HepG2 (cell line): Measurements from ENCODE around the gene GNG5. TPM values are rescaled to one million over a fixed set of nuclear protein-coding genes. Genes with fewer than 3 reads are reported as not detected.
A peak's percentile ranks its signal among the peaks of the same experiment; 100 is the strongest.

Experiments
- BHLHE40 ChIP-seq: IDR thresholded peaks from 2 replicates; pipeline ENCODE4 v1.6.1; 2011; ENCODE audit warnings: low read length, improper control_type of control experiment
- GABPA ChIP-seq, 2 experiments: IDR thresholded peaks; 2 replicates each; pipeline ENCODE4 v1.6.1; 2011 to 2016; ENCODE audit warnings: low read depth in 2 of 2, low read length in 1 of 2, missing biosample characterization in 1 of 2, missing genetic modification characterization in 1 of 2
- KLF16 ChIP-seq, 2 experiments: sonication (generic) in 1 of 2; formaldehyde crosslinking in 1 of 2; IDR thresholded peaks; 2 replicates each; pipeline versions ENCODE4 v1.6.1 to v1.8.0; 2016 to 2023; ENCODE audit warnings: missing genetic modification reagents in 2 of 2, missing compliant biosample characterization in 1 of 2
- MAFF ChIP-seq: IDR thresholded peaks from 2 replicates; pipeline ENCODE4 v1.6.1; 2011; ENCODE audit warnings: low read depth, low read length, improper control_type of control experiment
- MEIS1 ChIP-seq: sonication (generic); formaldehyde crosslinking; IDR thresholded peaks from 2 replicates; pipeline ENCODE4 v1.9.0; 2021; ENCODE audit warnings: mild to moderate bottlenecking, missing genetic modification reagents, moderate library complexity, borderline replicate concordance
- MIXL1 ChIP-seq: IDR thresholded peaks from 2 replicates; pipeline ENCODE4 v1.6.1; 2016
- PRDM10 ChIP-seq: sonication (generic); formaldehyde crosslinking; IDR thresholded peaks from 2 replicates; pipeline ENCODE4 v1.4.0; 2020; ENCODE audit warnings: low read depth, missing genetic modification reagents
- RFXAP ChIP-seq: sonication (generic); formaldehyde crosslinking; IDR thresholded peaks from 2 replicates; pipeline ENCODE4 v1.4.0; 2020; ENCODE audit warnings: missing genetic modification reagents, borderline replicate concordance
- SOX13 ChIP-seq, 3 experiments: fragments of 450-650 bp in 1 of 3; sonication (generic) in 1 of 3; formaldehyde crosslinking in 1 of 3; IDR thresholded peaks in 2 of 3; conservative IDR thresholded peaks in 1 of 3; 2 replicates each; pipeline versions ENCODE4 v1.5.0 to v1.6.1; 2016 to 2020; ENCODE audit warnings: antibody characterized with exemption in 1 of 3, mild to moderate bottlenecking in 1 of 3, missing compliant biosample characterization in 1 of 3, missing genetic modification reagents in 1 of 3, moderate library complexity in 1 of 3
- SP4 ChIP-seq: sonication (generic); formaldehyde crosslinking; IDR thresholded peaks from 2 replicates; pipeline ENCODE4 v1.8.1; 2023; ENCODE audit warnings: mild to moderate bottlenecking, missing genetic modification reagents
- TGIF2 ChIP-seq: IDR thresholded peaks from 2 replicates; pipeline ENCODE4 v1.6.1; 2016; ENCODE audit warnings: control low read depth, missing compliant biosample characterization
- ZNF350 ChIP-seq: sonication (generic); formaldehyde crosslinking; IDR thresholded peaks from 2 replicates; pipeline ENCODE4 v1.4.0; 2020; ENCODE audit warnings: mild to moderate bottlenecking, low read depth, missing genetic modification reagents, borderline replicate concordance
- ZNF597 ChIP-seq: sonication (generic); formaldehyde crosslinking; IDR thresholded peaks from 2 replicates; pipeline ENCODE4 v1.5.0; 2020; ENCODE audit warnings: missing genetic modification reagents
- ZNF670 ChIP-seq: sonication (generic); formaldehyde crosslinking; IDR thresholded peaks from 2 replicates; pipeline ENCODE4 v1.8.0; 2022; ENCODE audit warnings: mild to moderate bottlenecking, missing genetic modification reagents, borderline replicate concordance
- ZNF691 ChIP-seq: sonication (generic); formaldehyde crosslinking; IDR thresholded peaks from 2 replicates; pipeline ENCODE4 v1.4.0; 2020; ENCODE audit warnings: missing genetic modification reagents, low read depth, mild to moderate bottlenecking, borderline replicate concordance
- ZNF768 ChIP-seq: sonication (generic); formaldehyde crosslinking; IDR thresholded peaks from 2 replicates; pipeline ENCODE4 v1.4.0; 2020; ENCODE audit warnings: missing genetic modification reagents
- ZNF772 ChIP-seq: sonication (generic); formaldehyde crosslinking; IDR thresholded peaks from 2 replicates; pipeline ENCODE4 v1.5.0; 2020; ENCODE audit warnings: mild to moderate bottlenecking, missing genetic modification reagents
- ZNF773 ChIP-seq: sonication (generic); formaldehyde crosslinking; IDR thresholded peaks from 2 replicates; pipeline ENCODE4 v1.4.0; 2020; ENCODE audit warnings: missing genetic modification reagents, borderline replicate concordance
- ZNF792 ChIP-seq: IDR thresholded peaks from 2 replicates; pipeline ENCODE4 v1.6.1; 2016
- ZNF841 ChIP-seq: sonication (generic); formaldehyde crosslinking; IDR thresholded peaks from 2 replicates; pipeline ENCODE4 v1.8.1; 2023; ENCODE audit warnings: missing genetic modification reagents, borderline replicate concordance
- polyA plus RNA-seq, 8 experiments: library from polyadenylated mRNA; depleted of rRNA in 3 of 8; stranded (reverse) in 7 of 8; unstranded in 1 of 8; fragments of >200 nt; fragmentation: Illumina TruSeq in 4 of 8; extraction: Trizol in 4 of 8; gene quantifications; 2 replicates each; pipeline versions ENCODE4 v1.2.1 to v1.2.3, GENCODE V29; 2011 to 2016; ENCODE audit warnings: low read depth in 4 of 8, missing spikeins in 1 of 8, mixed read lengths in 1 of 8; ENCODE audit not compliant: insufficient read depth in 1 of 8
- total RNA-seq, 5 experiments: library from RNA; depleted of rRNA; stranded (reverse); fragments of >200 nt; fragmentation: Illumina TruSeq; extraction: Trizol; gene quantifications; 2 replicates each; pipeline ENCODE4 v1.2.3, GENCODE V29; 2016; ENCODE audit warnings: low read depth in 1 of 5

Gene GNG5
- total and polyA plus RNA-seq, 2 of the 13 experiments (the other 11 are each of a cell fraction or from before 2014, with no cell fraction given) = 103 to 137 TPM

GRCh38 chr1:84478876-84479868, 27.2 kb downstream of the GNG5 start, which contains the start of gene RPF1 (continued):
- peak; percentile 39; the same call in 1 of the 2 replicates for TF ChIP-seq ZNF792 (CRISPR knock-in tag)
- TF ChIP-seq MIXL1 = peak; percentile 38; the same call in 1 of the 2 replicates
- TF ChIP-seq KLF16 (CRISPR knock-in tag; IDR thresholded peaks at IDR 0.05) = peak in 1 of 2 experiments; percentile 43; a peak in 1 of 4 replicates
- 0 out of 2 replicates have a peak, but pooled peaks have one; percentile 83 for TF ChIP-seq ZNF773 (CRISPR knock-in tag)
- no peak for TF ChIP-seq SP4 (CRISPR knock-in tag)
- TF ChIP-seq ZNF772 = peak; percentile 70
- no peak for TF ChIP-seq MAFF
- peak; percentile 75; the same call in 1 of the 2 replicates for TF ChIP-seq ZNF350 (CRISPR knock-in tag)
- TF ChIP-seq SOX13 (IDR thresholded peaks at IDR 0.05) = no peak
- no peak for TF ChIP-seq SOX13 (CRISPR knock-in tag; conservative IDR thresholded peaks at IDR 0.05 in 1 of 2, IDR thresholded peaks at IDR 0.05 in 1 of 2)
- no peak for TF ChIP-seq ZNF841
- no peak for TF ChIP-seq BHLHE40
- peak; percentile 86 for TF ChIP-seq GABPA (IDR thresholded peaks at IDR 0.05; ENCODE audit: low read depth, low read length)
- TF ChIP-seq GABPA (CRISPR knock-in tag; IDR thresholded peaks at IDR 0.05; ENCODE audit: low read depth) = peak; percentile 100
- no peak for TF ChIP-seq ZNF597 (CRISPR knock-in tag)
- TF ChIP-seq ZNF691 (CRISPR knock-in tag) = no peak
- 0 out of 2 replicates have a peak, but pooled peaks have one; percentile 69 for TF ChIP-seq MEIS1 (CRISPR knock-in tag)
- TF ChIP-seq TGIF2 (CRISPR knock-in tag) = peak; percentile 74; the same call in 1 of the 2 replicates
- TF ChIP-seq PRDM10 (CRISPR knock-in tag) = 0 out of 2 replicates have a peak, but pooled peaks have one; percentile 55
- TF ChIP-seq ZNF768 = peak; percentile 75; the same call in 1 of the 2 replicates
- TF ChIP-seq ZNF670 (CRISPR knock-in tag) = peak; percentile 55; the same call in 1 of the 2 replicates
- 0 out of 2 replicates have a peak, but pooled peaks have one; percentile 33 for TF ChIP-seq RFXAP (CRISPR knock-in tag)
